Stimulated activated CD4-positive, alpha-beta T cell treated with anti-CD3 and anti-CD28 coated beads, Interleukin-15, amount 100 ng/mL, for 24 hours (primary cell): ENCODE data around the gene TEX12.

Experiments
- DNase-seq: peaks from one replicate; pipeline ENCODE4 v3.0.0-alpha.2; 2020

The TEX12 gene

DNA sequence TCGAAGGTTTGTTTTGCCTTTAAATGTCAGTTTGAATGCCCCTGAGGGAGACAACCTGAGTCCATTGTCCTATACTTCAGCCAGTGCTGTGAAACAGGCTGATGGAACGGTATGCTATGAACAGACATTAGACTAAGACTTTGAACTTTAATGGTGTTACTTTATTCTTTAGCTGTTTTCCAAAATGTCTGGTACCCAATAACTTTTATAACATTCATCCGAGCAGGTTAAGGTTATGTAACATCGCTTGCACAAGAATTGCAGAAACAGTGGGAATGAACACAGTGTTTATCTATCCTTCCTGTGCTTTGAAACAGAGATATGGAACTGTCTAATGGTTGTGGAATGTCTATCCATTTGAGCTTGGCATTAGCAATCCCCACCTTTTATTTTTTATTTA is 46.6 kb downstream of the TEX12 start:
- no peak for DNase-seq

DNA sequence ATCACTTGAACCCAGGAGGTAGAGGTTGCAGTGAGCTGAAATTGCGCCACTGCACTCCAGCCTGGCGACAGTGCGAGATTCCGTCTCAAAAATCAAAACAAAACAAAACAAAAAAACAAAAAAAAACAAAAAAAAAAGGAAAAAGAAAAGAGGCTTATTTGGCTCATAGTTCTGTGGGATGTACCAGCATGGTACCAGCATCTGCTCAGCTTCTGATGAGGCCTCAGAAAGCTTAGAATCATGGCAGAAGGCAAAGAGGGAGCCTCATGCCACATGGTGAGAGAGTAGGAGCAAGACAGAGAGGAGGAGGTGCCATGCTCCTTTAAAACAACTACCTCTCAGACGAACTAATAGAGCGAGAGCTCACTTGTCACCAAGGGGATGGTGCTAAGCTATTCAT is 48.4 kb downstream of the TEX12 start:
- DNase-seq: no peak

DNA sequence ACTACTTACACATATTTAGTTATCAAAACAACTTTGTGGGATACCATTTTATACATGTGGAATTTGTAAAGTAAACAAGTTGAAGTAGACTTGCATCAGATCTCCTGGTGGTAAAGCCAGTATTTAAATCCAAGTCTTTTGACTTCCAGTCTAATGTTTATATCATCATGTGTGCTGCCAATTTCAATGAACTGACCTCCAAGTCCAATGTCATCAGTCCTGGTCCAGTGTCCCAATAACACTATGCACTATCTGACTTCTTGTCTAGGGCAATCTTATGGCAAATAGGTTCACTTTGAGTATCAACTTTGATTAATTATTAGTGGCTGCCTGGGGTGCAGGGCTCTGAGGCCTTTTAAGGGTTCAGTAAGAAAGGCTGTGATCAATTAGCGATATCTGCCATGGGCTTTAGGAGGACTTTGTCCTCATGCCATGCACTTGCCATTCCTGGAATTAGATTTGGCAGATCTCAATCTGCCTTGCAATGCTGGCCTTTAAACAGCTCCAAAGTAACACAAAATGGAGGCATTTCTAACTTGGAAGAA is 49.5 kb downstream of the TEX12 start:
- DNase-seq: no peak

DNA sequence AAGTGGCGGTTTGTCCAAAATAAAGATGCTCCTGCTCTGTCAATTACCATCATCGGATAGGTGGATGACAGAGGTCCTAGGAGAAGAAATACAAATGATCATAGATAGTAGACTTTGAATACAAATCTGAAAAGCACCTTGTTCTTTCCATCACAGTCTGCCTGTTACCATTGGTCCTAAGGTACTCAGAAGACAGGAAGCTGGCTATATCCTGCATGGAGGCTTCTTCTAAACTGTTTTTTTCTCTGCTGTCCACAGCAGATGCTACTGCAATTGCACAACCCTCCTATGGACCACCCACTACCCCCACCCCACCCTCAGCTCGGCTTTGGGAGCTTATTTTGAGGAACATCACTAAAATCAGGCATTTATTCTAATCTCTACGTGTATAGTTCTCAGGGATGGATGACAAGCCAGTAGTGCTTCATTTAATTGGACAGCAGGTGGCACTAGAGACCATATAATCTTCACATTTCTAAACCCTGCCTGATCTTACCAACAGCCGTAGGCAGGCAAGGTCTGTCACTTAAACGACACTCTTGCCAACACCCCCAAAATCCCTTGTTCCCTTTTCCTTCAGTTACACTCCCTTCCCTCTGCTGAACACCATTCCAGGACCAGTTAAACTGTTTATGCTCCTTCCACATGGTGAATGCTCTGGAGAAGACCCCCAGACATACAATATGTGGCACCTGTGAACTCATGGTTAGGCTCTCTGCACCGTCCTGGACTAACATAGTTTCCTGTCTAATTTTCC is 52.5 kb downstream of the TEX12 start:
- DNase-seq: peak; percentile 27

DNA sequence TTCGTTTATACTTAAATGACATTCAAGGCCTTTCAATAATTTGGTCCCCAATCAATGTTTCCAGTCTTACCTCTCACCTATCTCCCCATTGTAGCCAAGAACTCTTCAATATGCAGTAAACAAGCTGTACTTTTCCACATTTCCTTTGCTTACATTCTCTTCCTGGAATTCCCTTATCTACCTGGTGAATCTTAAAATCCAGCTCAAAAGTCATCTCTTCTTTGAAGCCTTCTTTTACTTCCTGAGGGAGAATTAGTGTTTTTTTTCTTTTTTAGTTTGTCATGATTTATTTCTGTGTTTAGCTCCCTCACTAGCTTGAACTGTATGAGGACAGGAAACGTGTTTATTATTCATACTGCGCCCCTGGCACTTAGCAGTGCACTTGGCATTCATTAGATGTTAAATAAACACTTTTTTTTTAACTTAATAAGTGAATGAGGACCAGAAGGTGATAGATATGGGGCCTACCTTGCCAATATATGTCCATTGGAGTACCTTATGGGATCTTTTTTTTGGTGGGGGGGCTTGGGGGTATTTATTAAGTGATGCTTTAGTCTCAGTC is 54.2 kb downstream of the TEX12 start:
- DNase-seq: no peak
